ENCODE data around the gene CNP.
A peak's percentile ranks its signal among the peaks of the same experiment; 100 is the strongest.
"Not testable (repeated sequence)": the region's sequence is repeated elsewhere in the genome, so short reads cannot be mapped to it uniquely, and the experiment has no call there.

CNP gene

GRCh38 chr17:41966463-41967140, at the start of gene CNP:
CNP (plus strand) TSS chr17:41966795; CDS start chr17:41966885, 90 bp downstream.
- peak; percentile 92 for DNase-seq (ENCODE audit: low read depth)

- peak; percentile 60 for DNase-seq (ENCODE audit: low read depth)
Observed at GRCh38 chr17:41917192-41917591, 49.4 kb upstream of the CNP start.

- peak; percentile 28 for DNase-seq (ENCODE audit: low read depth)
Observed at GRCh38 chr17:41917679-41918313, 48.8 kb upstream of the CNP start.

- peak; percentile 97 for DNase-seq (ENCODE audit: low read depth)
Observed at GRCh38 chr17:41918314-41919164, 48.1 kb upstream of the CNP start, which contains the start of gene ACLY. ACLY (minus strand) TSS chr17:41918951; CDS start chr17:41913873, 5,078 bp downstream.

- peak; percentile 71 for DNase-seq (ENCODE audit: low read depth)
Observed at GRCh38 chr17:41919165-41919817, 47.3 kb upstream of the CNP start.

GRCh38 chr17:41919840-41920579, 46.6 kb upstream of the CNP start:
- DNase-seq (ENCODE audit: low read depth) = peak; percentile 34

GRCh38 chr17:41920580-41920955, 46.0 kb upstream of the CNP start:
- no peak for DNase-seq (ENCODE audit: low read depth)

- DNase-seq (ENCODE audit: low read depth) = peak; percentile 32
Observed at GRCh38 chr17:41925991-41926590, 40.5 kb upstream of the CNP start.

- no peak for DNase-seq (ENCODE audit: low read depth)
Observed at GRCh38 chr17:41928693-41929251, 37.8 kb upstream of the CNP start.

GRCh38 chr17:41930009-41930832, 36.4 kb upstream of the CNP start, which contains the start of gene ODAD4:
ODAD4 (plus strand) TSS chr17:41930617; CDS start chr17:41930724, 107 bp downstream.
- DNase-seq (ENCODE audit: low read depth) = peak; percentile 98

- not testable (repeated sequence) for DNase-seq (ENCODE audit: low read depth)
Observed at GRCh38 chr17:41930833-41931156, 35.8 kb upstream of the CNP start.

- not testable (repeated sequence) for DNase-seq (ENCODE audit: low read depth)
Observed at GRCh38 chr17:41931715-41932114, 34.9 kb upstream of the CNP start.

GRCh38 chr17:41932816-41933389, 33.7 kb upstream of the CNP start:
- DNase-seq (ENCODE audit: low read depth) = no peak

- DNase-seq (ENCODE audit: low read depth) = no peak
Observed at GRCh38 chr17:41935641-41936040, 31.0 kb upstream of the CNP start.

GRCh38 chr17:41937970-41938954, 28.3 kb upstream of the CNP start:
- no peak for DNase-seq (ENCODE audit: low read depth)

- no peak for DNase-seq (ENCODE audit: low read depth)
Observed at GRCh38 chr17:41939044-41939692, 27.4 kb upstream of the CNP start.

GRCh38 chr17:41939693-41940090, 26.9 kb upstream of the CNP start:
- DNase-seq (ENCODE audit: low read depth) = no peak

GRCh38 chr17:41941168-41941567, 25.4 kb upstream of the CNP start:
- no peak for DNase-seq (ENCODE audit: low read depth)
